Measurements from ENCODE around the gene SEMA5A. TPM values are rescaled to one million over a fixed set of nuclear protein-coding genes. Genes with fewer than 3 reads are reported as not detected.

SEMA5A gene
- total RNA-seq, 1 donor from 2014 or later, result 13.8 TPM

GRCh38 chr5:9128136-9128535 is 417.7 kb downstream of the SEMA5A start:
- H4K20me1 ChIP-seq (ENCODE audit: insufficient read depth, low read length), result no peaks in the 10 kb centered on the region
- no peaks in the 10 kb centered on the region for H3K79me2 ChIP-seq (ENCODE audit: insufficient read depth, low read length)
- no peaks in the 10 kb centered on the region for H3K9me3 ChIP-seq (ENCODE audit: insufficient read depth, low read depth, low read length)
- no peak overlapping the region for H3K4me2 ChIP-seq (ENCODE audit: low read length)
- H2AFZ ChIP-seq (ENCODE audit: low read depth, low read length), result no peak overlapping the region
- H3K27ac ChIP-seq (ENCODE audit: low read depth, low read length), result no peak overlapping the region
- no peaks in the 10 kb centered on the region for H3K27me3 Mint-ChIP-seq (ENCODE audit: low read depth, unreplicated experiment)
- no peak for TF ChIP-seq CTCF (IDR thresholded peaks at IDR 0.05; ENCODE audit: insufficient read depth, low read depth, low read length)
- no peak for TF ChIP-seq EZH2 (IDR thresholded peaks at IDR 0.05; ENCODE audit: insufficient read depth, low read length)
- H3K36me3 ChIP-seq (ENCODE audit: insufficient read depth, low read length), result no peaks in the 10 kb centered on the region
- no peaks in the 10 kb centered on the region for H3K4me1 ChIP-seq (ENCODE audit: insufficient read depth, low read length)
- no peak overlapping the region for H3K27ac Mint-ChIP-seq (ENCODE audit: unreplicated experiment)
- no peaks in the 10 kb centered on the region for H3K27me3 ChIP-seq (ENCODE audit: insufficient read depth, low read length)
- DNase-seq (ENCODE audit: low read depth) (no peak), FAIRE-seq (no peak)
- no peak overlapping the region for H3K4me3 ChIP-seq (ENCODE audit: insufficient read depth, low read depth, low read length)
- no peak overlapping the region for H3K9ac ChIP-seq (ENCODE audit: low read length)
- peaks cover 2% of the 10 kb centered on the region for H3K36me3 Mint-ChIP-seq (ENCODE audit: low read depth, unreplicated experiment)
- peaks cover 2% of the 10 kb centered on the region for H3K9me3 Mint-ChIP-seq (ENCODE audit: unreplicated experiment)
- H3K4me1 Mint-ChIP-seq (ENCODE audit: low read depth, unreplicated experiment), result peaks cover 14% of the 10 kb centered on the region
- no peak overlapping the region for H3K4me3 Mint-ChIP-seq (ENCODE audit: unreplicated experiment)

GRCh38 chr5:9126490-9126889 is 419.4 kb downstream of the SEMA5A start:
- Mint-ChIP-seq H3K27ac (ENCODE audit: unreplicated experiment) (peak overlapping the region; percentile 73), H3K36me3 (ENCODE audit: low read depth, unreplicated experiment) (peaks cover 2% of the 10 kb centered on the region)

More at GRCh38 chr5:9126490-9126889, 419.4 kb downstream of the SEMA5A start:
- Histone ChIP-seq H4K20me1 (ENCODE audit: insufficient read depth, low read length) (no peaks in the 10 kb centered on the region), H3K79me2 (ENCODE audit: insufficient read depth, low read length) (no peaks in the 10 kb centered on the region), H3K4me2 (ENCODE audit: low read length) (no peak overlapping the region), H2AFZ (ENCODE audit: low read depth, low read length) (no peak overlapping the region), H3K4me3 (ENCODE audit: insufficient read depth, low read depth, low read length) (no peak overlapping the region), H3K36me3 (ENCODE audit: insufficient read depth, low read length) (no peaks in the 10 kb centered on the region), H3K9ac (ENCODE audit: low read length) (no peak overlapping the region), H3K27me3 (ENCODE audit: insufficient read depth, low read length) (no peaks in the 10 kb centered on the region), H3K9me3 (ENCODE audit: insufficient read depth, low read depth, low read length) (no peaks in the 10 kb centered on the region), H3K4me1 (ENCODE audit: insufficient read depth, low read length) (no peaks in the 10 kb centered on the region), H3K27ac (ENCODE audit: low read depth, low read length) (no peak overlapping the region)
- TF ChIP-seq CTCF (IDR thresholded peaks at IDR 0.05; ENCODE audit: insufficient read depth, low read depth, low read length) (no peak), EZH2 (IDR thresholded peaks at IDR 0.05; ENCODE audit: insufficient read depth, low read length) (no peak)
- Mint-ChIP-seq H3K4me3 (ENCODE audit: unreplicated experiment) (no peak overlapping the region), H3K27me3 (ENCODE audit: low read depth, unreplicated experiment) (no peaks in the 10 kb centered on the region), H3K9me3 (ENCODE audit: unreplicated experiment) (no peaks in the 10 kb centered on the region), H3K4me1 (ENCODE audit: low read depth, unreplicated experiment) (peaks cover 11% of the 10 kb centered on the region)
- peak; percentile 36 for DNase-seq (ENCODE audit: low read depth)
- no peak for FAIRE-seq

Data from astrocyte (in vitro differentiated cells and primary cell).